Measurements from ENCODE around the gene ST8SIA4. TPM values are rescaled to one million over a fixed set of nuclear protein-coding genes. Genes with fewer than 3 reads are reported as not detected.

Gene ST8SIA4
- 7.0 and 7.7 TPM in 2 replicates for total RNA-seq (2014; rRNA removed; shearing (Covaris generic))
- polyA plus RNA-seq (2014; cell fraction: nucleus; rRNA removed): 4.7 and 7.6 TPM in 2 replicates

DNA sequence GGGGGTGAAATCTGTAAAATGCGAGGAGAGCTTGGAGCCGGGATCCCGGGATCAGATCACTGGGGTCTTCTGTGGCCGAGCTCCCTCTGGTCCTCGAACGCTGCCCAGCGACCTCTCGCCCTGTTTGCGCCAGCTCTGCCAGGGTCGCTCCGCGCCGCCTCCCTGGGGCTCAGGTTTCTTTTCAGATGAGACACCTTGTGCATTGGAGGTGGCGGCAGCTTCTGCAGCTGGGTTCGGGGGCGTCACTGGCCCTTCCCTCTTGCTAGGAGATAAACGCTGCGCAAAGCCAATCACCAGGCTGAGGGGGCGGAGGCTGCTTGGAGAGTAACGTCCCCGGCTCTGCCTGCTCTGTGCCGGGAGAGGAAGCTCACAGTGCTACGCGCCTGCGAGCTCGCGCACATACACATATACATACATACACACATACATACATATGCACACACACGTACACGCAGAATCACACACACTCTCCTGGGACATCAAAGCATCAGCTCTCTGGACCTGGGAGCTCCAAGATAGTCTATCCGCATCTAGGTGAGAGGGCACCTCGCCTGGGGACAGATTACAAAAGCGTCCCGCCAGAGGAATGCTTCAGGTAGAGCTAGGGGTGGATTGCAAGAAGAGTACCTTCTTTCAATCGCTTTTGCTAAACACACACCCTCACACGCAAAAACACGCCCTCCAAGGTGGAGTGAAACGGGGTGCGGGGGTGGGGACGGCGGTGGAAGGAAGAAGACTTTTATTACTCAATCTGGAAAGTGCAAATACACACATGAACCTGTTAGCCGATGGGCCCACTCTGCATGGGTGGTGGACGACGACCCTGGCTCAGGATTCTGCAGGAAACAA lies at the start of gene ST8SIA4:
ST8SIA4 (minus strand) TSS at position 244 of the 849 bp plus-strand sequence. CDS start 327 bp downstream, outside the sequence.
- DNase-seq (ENCODE audit: extremely low read depth, low read depth): peak; percentile 71

- no peak for DNase-seq (ENCODE audit: extremely low read depth, low read depth)
These were observed 47.9 kb upstream of the ST8SIA4 start for GRCh38 chr5:100950985-100951384.

DNA sequence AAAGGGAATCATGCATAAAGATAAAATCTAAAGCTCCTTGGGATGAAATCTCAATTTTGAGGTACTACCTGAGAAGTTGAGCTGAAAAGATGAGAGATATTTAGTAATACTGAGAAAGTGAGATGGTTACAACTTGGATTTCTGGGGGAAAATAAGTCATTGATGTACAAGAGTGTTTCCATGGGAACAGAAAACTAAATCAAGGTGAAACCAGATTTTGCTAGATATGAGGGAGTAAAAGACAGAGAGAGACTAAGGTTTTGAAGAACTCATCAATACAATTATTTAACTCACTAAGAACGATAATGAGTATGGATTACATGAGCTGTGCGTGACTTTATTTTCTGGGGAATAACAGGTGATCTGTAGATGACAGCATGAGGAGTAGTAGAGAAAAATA lies 10.2 kb upstream of the ST8SIA4 start:
- DNase-seq (ENCODE audit: extremely low read depth, low read depth): no peak

- DNase-seq (ENCODE audit: extremely low read depth, low read depth): no peak
These were observed 6.0 kb upstream of the ST8SIA4 start for GRCh38 chr5:100909034-100909433.

- no peak for DNase-seq (ENCODE audit: extremely low read depth, low read depth)
These were observed 2.3 kb upstream of the ST8SIA4 start for GRCh38 chr5:100905259-100905914.

- DNase-seq (ENCODE audit: extremely low read depth, low read depth): no peak
These were observed 1.3 kb upstream of the ST8SIA4 start for GRCh38 chr5:100904259-100904861.

GRCh38 chr5:100902440-100903038 lies 543 bp downstream of the ST8SIA4 start:
- no peak for DNase-seq (ENCODE audit: extremely low read depth, low read depth)

DNA sequence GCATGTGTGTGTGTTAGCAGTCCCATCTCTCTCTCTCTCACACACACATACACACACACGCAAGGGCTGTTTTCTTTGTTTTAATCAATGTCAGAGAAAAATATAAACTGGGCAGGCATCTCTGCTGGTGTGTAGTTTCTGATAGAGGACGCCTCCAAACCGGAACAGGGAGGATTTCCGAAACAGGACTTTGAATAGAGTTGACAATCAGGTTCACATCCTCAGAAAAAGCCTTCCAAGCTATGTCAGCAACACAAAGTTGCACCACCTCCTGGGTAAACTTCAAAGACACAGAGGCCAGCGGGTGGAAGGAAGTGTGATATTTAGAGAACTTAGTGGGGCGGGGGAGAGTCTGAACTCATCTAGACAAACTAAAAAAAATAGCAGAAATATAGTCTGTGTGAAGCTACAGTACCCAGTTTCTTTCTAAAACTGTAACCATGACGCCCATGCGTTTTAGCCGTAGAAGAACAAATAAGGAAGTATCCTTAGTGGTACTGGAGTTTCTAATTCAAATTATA lies 1.2 kb downstream of the ST8SIA4 start:
- DNase-seq (ENCODE audit: extremely low read depth, low read depth): no peak

DNA sequence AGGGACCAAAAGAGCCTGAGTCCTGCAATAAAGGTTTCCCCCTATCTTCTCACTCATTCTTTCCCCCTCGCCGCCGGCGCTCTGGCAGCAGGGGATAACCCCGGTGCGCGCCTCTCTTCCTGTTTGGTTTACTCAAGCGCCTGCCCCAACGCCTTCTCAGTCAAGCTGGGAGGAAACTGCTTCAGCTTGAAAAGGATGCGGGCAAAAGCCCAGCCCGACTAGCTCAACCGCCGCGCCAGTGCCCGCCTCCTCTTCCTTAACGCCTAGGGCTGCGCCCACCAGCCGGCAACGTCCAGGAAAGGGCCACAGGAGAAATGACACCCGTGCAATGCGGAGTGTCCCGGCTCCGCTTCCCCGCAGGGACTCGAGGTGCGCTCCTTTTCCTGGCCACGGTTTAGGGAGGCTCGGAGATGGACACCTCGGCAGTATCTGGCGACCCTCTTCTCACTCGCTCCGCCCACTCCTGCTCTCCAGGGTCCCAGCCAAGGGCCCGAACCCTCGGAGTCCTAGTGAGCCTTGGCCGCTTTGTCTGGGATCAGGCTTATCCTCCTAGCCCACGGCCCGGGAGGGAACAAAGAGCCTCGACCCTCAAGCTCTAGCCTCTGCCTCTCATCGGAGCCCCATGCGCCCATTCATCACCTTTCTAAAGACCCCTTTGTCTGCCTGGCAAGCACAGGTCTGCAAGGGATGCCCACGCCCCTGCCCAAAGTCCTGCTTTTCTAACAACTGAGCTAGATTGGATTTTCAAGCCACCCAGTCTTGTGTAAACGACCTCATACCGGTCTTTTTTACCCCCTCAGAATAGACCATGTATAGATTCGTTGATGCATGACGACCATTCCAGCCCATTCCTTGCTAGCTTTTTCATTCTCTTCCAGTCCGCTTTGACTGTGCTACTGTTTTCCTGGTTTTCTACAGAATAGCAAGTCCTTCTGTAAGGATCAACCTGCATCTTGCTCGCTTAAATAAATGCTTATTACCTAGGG lies 2.0 kb downstream of the ST8SIA4 start:
- DNase-seq (ENCODE audit: extremely low read depth, low read depth): peak; percentile 44

- DNase-seq (ENCODE audit: extremely low read depth, low read depth): peak; percentile 30
These were observed 2.8 kb downstream of the ST8SIA4 start for GRCh38 chr5:100900142-100900795.

DNA sequence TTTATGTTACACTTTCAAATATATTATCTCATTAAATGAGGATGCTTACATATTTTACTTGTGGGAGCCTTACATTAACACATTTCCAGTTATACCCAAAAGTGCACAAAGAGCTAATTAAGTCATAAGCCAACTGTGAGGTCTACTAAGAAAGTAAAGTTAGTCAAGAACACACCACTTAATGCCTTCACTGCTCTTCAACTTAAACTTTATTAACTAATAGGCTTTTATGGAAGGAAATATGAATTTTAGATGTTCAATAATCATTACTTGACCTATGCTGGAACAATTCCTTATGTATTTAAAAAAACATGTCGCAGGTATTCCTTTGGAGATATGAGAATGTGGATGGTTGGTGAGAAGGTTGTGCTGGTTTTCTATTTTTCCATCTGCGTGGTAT lies 3.4 kb downstream of the ST8SIA4 start:
- no peak for DNase-seq (ENCODE audit: extremely low read depth, low read depth)

- no peak for DNase-seq (ENCODE audit: extremely low read depth, low read depth)
These were observed 4.4 kb downstream of the ST8SIA4 start for GRCh38 chr5:100898504-100899346.

- no peak for DNase-seq (ENCODE audit: extremely low read depth, low read depth)
These were observed 7.0 kb downstream of the ST8SIA4 start for GRCh38 chr5:100896054-100896453.

DNA sequence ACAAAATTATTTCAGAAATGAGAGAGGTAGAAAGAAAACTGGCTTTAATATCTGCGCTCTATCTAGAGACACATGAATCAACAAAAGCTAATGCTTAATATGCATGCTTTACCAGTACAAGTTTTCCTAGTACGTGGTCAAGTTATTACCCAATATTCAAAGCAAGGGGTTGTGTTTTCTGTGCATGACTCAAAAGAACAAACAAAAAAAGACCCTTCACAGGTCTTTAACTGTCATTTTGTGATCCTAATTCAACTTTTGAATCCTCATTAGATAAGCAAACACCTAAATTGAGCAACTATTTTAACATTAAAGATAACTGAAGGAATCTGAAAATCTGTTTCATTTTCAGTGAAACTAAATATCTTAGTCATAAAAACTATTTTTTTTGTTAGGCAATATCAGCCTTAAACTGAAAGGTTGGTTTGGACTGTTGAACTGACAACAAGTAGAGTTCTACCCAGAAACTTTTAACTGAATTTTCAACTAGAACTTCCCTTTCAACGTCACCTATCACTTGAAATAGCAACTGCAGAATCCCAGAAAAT lies 12.5 kb downstream of the ST8SIA4 start:
- no peak for DNase-seq (ENCODE audit: extremely low read depth, low read depth)

DNA sequence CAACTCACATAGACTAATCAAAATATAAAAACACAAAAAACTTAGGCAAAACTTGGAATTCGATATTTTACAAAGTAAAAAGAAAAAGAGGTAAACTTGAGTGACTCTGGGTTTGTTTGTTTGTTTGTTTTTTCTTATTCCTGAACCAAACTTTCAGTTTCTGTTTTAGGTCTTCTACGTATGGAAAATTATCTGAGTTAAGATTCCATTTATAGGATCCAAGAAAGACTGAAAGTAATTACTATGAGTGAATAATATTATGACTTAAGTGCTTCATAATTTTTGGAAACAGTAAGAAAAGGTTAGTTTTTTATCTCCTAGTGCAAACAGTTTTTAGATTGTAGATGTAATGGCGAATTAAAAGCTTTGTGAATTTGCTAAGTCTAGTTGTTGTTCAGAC lies 13.2 kb downstream of the ST8SIA4 start:
- no peak for DNase-seq (ENCODE audit: extremely low read depth, low read depth)

- no peak for DNase-seq (ENCODE audit: extremely low read depth, low read depth)
These were observed 13.8 kb downstream of the ST8SIA4 start for GRCh38 chr5:100889165-100889743.

GRCh38 chr5:100877274-100877673 lies 25.8 kb downstream of the ST8SIA4 start:
- no peak for DNase-seq (ENCODE audit: extremely low read depth, low read depth)

All from NCI-H460 (cell line).